HG02840 (cell line): ENCODE measurements around the gene SCEL.

Source experiments
- ATAC-seq: cut with Tn5 transposase; IDR thresholded peaks from one replicate; pipeline ENCODE4 v1.9.1; 2021; ENCODE audit warnings: mild to moderate bottlenecking, moderate library complexity, moderate number of reproducible peaks; ENCODE audit not compliant: unreplicated experiment, low FRiP score

SCEL gene

GRCh38 chr13:77554069-77554468 lies 18.6 kb downstream of the SCEL start:
- ATAC-seq = no peak

- ATAC-seq = no peak
These were observed 19.7 kb downstream of the SCEL start for GRCh38 chr13:77555246-77555645.

- no peak for ATAC-seq
These were observed 22.5 kb downstream of the SCEL start for GRCh38 chr13:77558016-77558415.

- ATAC-seq = no peak
These were observed 27.6 kb downstream of the SCEL start for GRCh38 chr13:77563111-77563510.

GRCh38 chr13:77565635-77566034 lies 30.1 kb downstream of the SCEL start:
- no peak for ATAC-seq

- ATAC-seq = no peak
These were observed 36.5 kb downstream of the SCEL start for GRCh38 chr13:77571956-77572355.

- ATAC-seq = no peak
These were observed 38.6 kb downstream of the SCEL start for GRCh38 chr13:77574096-77574495.

- no peak for ATAC-seq
These were observed 44.5 kb downstream of the SCEL start for GRCh38 chr13:77579959-77580358.

- ATAC-seq = no peak
These were observed 45.2 kb downstream of the SCEL start for GRCh38 chr13:77580748-77581147.

GRCh38 chr13:77583581-77583980 lies 48.1 kb downstream of the SCEL start:
- ATAC-seq = no peak

- ATAC-seq = no peak
These were observed 48.6 kb downstream of the SCEL start for GRCh38 chr13:77584106-77584505.

- no peak for ATAC-seq
These were observed 59.8 kb downstream of the SCEL start for GRCh38 chr13:77595166-77595810.

- no peak for ATAC-seq
These were observed 61.3 kb downstream of the SCEL start for GRCh38 chr13:77596777-77597176.

GRCh38 chr13:77599351-77599750 lies 63.8 kb downstream of the SCEL start:
- ATAC-seq = no peak

GRCh38 chr13:77600701-77601100 lies 65.2 kb downstream of the SCEL start:
- ATAC-seq = no peak

GRCh38 chr13:77611068-77611467 lies 75.6 kb downstream of the SCEL start:
- ATAC-seq = no peak

- ATAC-seq = no peak
These were observed 80.5 kb downstream of the SCEL start for GRCh38 chr13:77616027-77616426.

GRCh38 chr13:77619655-77620054 lies 84.1 kb downstream of the SCEL start:
- no peak for ATAC-seq

GRCh38 chr13:77620138-77620537 lies 84.6 kb downstream of the SCEL start:
- no peak for ATAC-seq

GRCh38 chr13:77623806-77624205 lies 88.3 kb downstream of the SCEL start:
- ATAC-seq = no peak

GRCh38 chr13:77628170-77628569 lies 92.7 kb downstream of the SCEL start:
- no peak for ATAC-seq

GRCh38 chr13:77637588-77637987 lies 102.1 kb downstream of the SCEL start:
- ATAC-seq = no peak

GRCh38 chr13:77650409-77650808 lies 114.9 kb downstream of the SCEL start:
- no peak for ATAC-seq
